NCI-H1105 (cell line): ENCODE data around the gene MYBBP1A.
A peak's percentile ranks its signal among the peaks of the same experiment; 100 is the strongest.
"Not testable (repeated sequence)": the region's sequence is repeated elsewhere in the genome, so short reads cannot be mapped to it uniquely, and the experiment has no call there.

Experiments used
- DNase-seq: peaks from one replicate; lab custom pipeline; 2025; lab: John Stamatoyannopoulos, UW

MYBBP1A gene

DNA sequence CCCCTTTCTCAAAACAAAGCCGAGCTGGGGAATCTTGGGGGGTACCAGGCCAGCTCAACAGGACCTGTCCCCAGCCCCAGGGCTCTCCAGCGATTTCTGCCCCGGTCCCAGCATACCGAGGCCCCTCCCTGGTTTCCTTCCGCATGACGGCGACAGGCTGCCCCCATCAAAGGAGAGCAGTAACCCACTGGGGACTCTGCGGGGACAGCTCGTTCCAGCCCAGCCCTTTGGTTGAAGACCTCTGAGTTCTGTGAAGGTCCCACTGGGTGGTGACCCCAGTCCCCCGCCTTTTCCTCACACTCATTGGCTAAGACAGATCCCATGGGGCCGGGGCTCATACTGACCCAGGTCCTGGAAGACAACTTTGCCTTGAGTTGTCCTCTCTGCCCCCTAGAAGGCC is 33.2 kb upstream of the MYBBP1A start:
- DNase-seq, result no peak

DNA sequence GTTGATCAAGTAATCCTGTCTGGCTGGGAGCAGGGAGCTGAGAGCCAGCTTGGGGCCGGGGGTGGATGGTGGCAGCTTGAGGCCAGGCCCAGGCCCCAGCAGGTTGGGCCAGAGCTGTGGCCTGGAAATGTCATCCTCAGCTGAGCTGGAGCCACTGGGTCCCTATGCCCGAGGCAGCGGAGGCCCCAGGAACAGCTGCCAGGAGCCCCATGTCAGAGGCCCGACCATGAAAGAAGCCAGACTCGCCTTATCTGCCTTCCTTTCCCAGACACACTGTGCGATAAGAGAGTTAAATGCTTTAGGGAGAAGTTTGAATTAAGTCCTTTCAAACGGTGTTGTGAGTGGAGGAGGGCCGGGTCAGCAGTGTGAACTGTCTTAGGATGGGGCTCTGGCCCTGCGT is 32.6 kb upstream of the MYBBP1A start:
- no peak for DNase-seq

DNA sequence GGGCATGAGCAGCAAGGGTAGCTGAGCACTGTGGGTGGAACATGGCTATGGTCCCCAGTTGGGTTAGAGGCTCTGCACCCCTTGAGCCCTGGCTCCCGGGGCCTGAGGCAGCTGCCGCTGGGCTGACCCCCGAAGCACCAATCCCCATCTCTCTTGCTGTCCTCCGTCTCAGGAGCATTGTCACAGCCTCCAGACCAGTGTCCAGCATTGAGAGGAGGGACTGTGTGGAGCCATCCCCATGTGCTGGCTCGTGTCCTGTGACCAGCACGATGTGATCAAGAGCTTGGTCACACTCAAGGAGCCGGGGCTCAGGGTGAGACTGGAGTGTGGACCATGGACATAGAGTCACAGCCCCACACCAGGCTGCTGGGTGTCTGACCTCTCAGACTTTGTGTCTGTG is 32.0 kb upstream of the MYBBP1A start:
- no peak for DNase-seq

DNA sequence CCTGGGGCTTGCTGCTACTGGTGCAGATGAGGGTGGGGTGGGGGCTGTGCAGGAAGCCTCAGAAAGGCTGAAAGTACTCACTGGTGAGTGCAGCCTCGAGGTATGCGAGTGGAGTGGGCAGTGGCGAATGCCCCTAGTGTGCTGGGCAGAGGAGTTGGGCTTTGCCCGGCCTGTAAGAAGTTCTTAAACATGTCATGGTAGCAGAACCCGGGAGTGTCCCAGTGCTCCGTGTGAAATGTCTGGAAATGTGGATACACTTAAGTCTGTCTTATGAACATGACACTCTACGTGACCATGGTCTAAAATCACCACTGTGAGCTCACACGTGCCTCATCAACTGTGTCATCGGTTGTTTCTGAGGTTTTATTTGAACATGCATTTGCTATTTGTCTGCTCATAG is 30.9 kb upstream of the MYBBP1A start:
- DNase-seq, result no peak

DNA sequence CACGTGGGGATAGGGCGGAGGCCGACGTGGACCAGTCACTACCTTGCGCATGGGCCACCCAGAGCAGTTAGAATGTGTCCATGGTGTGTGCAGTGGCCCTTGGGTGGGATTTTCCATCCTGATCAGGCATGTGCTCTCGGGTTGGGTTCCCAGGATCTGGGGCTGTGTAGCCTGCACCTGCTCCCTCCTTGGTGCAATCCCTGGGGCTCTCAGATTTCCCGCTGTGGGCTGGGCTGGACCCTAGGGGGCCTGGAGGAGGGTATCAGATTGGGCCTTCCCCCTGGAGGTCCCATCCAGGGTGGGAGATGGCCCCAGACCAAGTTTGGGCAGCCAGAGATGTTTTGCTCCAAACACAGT is 30.4 kb upstream of the MYBBP1A start:
- no peak for DNase-seq

DNA sequence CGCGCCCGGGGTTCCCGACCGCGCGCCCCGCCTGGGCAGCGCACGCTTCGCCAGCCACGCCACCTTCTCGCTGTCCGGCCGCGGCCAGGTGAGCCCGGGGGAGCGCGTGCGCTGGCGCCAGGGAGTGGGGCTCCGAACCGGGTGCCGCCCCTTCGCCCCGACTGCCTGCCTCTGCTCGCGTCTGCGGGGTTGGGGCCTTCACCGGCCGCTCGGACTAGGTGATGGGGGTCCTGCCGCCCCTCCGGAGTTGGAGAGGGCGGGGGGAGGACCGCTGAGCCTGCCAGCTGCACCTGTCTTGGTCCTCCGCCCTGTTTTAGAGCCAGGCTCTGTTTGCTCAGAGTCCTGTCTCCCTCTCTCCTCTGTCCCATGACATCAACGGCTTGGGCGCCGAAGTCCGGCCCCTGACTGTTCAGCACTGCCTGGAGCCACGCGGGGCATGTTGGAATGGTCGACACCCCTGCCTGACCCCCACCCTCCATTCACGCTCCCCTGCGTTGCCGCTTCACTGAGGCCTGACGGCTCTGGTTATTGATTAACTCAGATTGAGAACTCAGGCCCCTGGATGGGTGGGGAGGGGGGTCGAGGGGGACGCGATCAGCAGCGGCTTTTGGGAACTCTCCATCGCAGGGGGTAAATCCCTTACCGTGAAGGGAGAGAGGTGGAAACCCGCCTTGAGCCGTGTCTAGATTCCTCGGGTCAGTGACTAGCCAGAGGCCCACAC is 29.9 kb upstream of the MYBBP1A start:
- no peak for DNase-seq

DNA sequence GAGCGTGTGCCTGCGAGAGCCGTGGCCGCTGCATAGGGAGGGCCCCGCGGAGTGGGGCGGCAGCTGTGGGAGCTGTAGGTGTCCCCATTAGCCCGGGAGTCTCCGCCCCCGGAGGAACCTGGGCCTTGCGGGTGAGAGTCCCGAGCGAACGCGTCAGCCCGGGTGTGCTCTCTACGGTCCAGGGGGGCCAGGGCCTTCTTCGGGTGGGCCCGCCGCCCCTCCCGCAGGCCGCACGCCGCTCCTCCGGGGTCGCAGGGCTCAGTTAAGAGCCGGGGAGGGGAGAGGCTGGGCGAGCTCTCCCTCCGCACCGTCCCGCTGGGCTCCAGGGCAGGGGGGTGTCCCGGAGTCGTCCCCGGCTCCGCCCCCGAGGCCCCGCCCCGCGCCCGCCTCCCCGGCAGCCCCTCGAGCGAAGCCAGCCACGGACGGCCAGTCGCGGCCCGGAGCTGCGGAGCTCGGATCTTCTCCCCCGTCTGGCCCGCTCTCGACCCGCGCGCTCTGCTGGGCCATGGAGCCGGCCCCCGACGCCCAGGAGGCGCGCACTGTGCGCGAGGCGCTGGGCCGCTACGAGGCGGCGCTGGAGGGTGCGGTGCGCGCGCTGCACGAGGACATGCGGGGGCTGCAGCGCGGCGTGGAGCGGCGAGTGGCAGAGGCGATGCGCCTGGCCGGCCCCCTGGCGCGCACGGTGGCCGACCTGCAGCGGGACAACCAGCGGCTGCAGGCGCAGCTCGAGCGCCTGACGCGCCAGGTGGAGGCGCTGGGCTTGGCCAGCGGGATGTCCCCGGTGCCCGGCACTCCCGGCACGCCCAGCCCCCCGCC is 29.1 kb upstream of the MYBBP1A start, which contains the start of gene SMTNL2:
Gene SMTNL2, plus strand, starts transcription at position 429 of the 816 bp plus-strand sequence. Its CDS starts 77 bp downstream, at position 506.
- DNase-seq, result no peak

DNA sequence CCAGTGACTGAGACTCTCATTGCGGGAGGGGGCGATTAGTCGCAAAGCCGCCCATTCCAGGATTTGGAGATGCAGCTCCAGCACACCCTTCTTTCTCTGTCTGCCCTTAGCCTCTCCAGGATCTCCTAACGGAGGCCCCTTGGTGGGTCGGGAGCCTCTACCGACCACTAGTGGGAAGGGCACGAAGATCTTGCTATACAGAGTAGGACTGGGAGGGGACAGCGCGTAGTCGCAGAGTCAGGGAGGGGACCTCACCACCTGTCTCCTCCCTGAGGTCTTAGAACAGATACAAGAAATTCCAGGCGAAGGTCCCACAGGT is 28.6 kb upstream of the MYBBP1A start:
- peak; percentile 34 for DNase-seq

DNA sequence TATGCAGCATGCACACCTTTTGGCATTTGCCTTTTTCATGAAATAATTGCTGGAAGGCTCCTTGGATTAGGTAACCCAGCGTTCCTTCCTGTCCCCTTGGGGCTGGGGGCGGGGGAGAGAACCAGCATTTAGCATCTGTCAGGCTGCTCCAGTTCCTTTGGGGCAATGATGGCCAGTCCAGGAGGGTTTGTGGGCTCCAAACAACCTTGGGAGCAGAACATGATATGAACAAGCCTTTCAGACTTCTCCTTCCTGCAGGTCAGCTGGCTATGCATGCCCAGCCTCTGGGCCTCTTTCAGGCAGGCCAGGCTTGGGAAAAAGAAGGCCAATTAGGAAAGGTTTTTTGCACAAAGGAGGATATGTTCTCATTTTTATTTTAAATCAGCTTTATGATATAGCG is 28.0 kb upstream of the MYBBP1A start:
- DNase-seq, result no peak

DNA sequence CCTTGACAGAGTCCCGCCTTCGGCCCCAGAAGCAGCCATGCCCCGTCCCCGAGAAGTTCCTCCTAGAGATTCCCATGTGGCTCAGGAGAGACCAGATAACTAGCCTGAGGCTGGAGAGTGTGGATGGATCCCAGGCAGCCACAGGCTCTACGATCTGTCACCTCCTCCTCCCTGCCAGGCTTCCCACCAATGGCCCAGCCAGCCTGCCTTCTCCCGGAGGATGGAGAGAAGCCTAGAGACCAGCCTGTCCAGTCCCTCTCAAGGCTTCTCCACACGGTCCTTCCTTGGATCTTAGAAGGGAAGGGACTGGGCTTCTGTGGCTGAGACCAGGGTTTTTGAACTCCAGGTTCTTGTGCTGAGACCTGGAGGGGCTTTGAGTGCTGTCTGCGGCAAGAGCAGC is 27.5 kb upstream of the MYBBP1A start:
- DNase-seq, result no peak

DNA sequence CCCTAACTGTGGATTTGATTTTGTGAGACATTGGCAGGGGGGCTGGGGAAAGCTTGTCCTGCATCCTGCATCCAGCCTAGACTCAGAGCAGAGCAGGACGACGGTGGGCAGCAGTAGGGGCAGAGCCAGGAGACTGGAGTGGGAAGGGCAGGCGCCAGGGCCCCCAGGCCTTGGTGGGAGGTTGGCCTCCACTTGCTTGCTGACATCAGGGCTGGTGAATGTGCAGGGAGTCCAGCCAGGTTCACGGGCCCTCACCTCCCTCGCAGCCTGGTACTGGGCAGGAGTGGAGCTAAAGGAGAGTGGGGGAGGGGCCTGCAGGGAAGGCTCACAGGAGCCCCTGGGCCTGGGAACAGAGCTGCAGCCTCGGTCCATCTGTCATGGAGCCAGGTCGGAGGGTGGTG is 26.9 kb upstream of the MYBBP1A start:
- DNase-seq, result no peak

DNA sequence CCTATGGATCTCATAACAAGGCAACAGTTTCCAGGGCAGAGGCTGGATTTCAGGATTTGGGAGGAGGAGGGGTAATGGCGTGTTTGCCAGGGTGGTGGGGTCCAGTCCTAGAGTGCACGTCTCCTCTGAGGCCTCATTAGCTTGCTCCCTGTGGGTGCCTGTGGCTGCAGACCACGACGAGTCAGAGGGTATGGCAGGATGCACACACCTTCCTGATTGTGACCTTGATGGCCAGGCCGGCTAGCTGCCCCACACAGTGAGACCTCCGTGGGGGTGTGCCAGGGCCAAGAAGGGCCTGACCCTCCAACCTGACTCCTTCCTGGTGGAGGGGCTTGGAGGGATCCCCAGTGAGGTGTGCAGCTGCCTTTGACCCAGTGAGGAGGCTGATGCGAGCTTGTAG is 25.1 kb upstream of the MYBBP1A start:
- no peak for DNase-seq

DNA sequence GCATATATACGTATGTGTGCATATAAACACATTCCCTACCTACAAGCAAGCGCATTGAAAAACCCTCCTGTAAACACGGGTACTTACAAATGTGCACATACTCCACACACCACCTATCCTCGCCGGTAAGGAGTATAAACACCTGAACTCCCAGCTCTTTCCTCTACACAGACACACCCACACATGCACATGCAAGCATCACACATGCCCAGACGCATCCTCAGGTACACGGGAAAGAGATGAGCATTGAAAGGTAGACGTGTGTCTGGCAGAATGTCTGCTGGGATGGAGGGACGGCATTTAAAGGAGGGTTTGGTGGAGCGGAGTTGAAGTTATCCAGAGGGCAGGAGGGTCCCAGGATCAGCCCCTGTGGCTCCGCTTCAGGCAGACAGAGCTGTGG is 24.5 kb upstream of the MYBBP1A start:
- no peak for DNase-seq

DNA sequence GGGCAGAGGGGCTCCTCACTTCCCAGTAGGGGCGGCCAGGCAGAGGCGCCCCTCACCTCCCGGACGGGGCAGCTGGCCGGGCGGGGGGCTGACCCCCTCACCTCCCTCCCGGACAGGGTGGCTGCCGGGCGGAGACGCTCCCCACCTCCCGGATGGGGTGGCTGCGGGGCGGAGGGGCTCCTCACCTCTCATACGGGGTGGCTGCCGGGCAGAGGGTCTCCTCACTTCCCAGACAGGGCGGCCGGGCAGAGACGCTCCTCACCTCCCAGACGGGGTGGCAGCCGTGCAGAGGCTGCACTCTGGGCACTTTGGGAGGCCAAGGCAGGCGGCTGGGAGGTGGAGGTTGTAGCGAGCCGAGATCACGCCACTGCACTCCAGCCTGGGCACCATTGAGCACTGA is 23.2 kb upstream of the MYBBP1A start:
- DNase-seq, result not testable (repeated sequence)

DNA sequence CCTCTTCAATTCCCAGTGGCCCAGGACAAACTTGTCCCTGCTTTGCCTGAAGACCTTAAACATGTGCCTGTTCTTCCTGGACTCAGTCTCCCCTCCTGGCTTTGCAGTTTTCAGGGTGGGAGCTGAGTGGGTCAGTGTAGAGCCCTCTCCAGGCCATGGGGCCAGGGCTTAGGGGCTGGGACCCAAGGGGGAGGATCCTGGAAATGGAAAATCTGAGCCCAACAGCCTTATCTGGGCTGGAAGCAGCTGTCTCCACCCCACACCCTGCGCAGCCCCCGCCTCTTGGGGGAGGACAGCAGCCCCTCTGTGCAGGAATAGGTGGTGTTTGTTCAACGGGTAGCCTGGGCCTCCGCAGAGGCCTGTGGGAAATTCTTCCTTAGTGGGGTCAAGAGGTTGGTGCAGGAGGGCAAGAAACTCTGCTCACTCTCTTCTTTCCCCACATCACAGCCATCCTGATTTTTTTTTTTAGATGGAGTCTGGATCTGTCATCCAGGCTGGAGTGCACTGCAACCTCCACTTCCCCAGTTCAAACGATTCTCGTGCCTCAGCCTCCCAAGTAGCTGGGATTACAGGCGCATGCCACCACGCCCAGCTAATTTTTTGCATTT is 22.3 kb upstream of the MYBBP1A start:
- DNase-seq, result no peak

DNA sequence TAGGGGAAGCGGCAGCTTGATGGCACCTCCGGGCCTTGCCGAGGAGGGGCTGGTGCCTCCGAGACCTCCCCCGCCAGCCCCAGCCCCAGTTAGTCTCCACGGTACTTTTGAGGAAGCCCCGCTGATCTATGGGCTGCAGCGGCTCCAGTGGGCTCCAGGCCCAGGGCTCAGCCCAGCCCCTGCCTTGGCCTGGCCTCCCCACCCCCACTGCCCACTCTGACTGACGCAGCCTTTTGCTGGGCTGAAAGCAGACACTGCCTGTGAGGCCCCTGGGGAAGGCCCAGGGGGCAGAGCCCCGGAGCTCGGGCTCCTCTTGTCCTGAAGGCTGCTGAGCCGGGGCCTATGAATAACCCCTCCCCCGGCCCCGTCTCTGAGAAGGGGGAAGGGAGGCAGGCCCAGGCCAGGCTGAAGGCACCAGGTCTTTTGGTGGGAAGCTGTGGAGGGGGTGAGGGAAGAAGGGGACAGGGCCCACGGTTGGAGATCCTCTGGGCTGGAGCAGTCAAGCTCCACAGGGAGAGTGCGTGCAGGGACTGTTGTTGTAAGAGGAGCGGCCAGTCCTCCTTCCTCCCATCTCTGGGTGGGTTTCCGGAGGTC is 21.6 kb upstream of the MYBBP1A start:
- no peak for DNase-seq

DNA sequence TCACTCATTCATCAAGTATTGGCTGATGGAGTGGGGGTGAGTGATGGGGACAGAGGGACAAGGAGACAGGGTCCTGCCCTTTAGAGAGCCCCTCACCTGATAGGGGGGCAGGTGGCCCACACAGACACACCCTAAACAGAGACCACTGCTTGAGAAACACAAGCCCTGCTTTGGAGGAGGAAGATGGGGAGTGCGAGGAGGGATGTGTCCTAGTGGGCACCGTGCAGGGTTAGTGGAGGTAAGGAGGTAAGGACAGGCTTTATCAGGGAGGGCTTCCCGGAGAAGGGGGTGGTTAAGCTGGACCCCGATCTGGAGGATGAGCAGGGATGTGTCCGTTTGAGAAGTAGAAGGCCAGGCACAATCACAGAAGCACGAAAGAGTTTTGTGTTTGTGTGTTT is 21.0 kb upstream of the MYBBP1A start:
- DNase-seq, result no peak

DNA sequence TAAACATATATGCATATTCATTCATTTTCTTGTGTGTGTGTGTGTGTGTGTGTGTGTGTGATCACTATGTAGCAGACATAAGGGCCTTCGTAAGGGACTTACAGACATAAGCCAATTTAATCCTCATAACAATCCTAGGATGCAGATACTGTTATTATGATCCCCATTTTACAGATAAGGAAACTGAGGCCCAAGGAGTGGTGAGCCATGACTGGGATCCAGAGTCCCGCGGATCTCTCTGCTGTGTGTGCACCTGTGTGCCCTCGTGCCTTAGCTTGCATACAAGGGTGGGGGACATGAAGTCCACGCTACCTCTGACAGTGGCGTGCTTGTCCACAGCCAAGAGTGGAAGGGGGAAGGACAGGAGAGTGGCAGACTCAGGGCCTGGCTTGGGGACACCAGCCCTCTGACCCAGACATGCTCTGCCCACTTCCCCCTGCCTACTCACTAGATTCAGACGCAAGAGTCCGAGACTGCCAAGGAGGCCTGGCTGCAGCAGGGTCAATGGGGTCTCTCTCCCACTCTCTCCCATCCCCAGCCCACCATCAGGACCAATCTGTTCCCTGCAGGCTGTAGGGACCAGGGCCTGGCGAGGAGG is 19.4 kb upstream of the MYBBP1A start:
- no peak for DNase-seq

DNA sequence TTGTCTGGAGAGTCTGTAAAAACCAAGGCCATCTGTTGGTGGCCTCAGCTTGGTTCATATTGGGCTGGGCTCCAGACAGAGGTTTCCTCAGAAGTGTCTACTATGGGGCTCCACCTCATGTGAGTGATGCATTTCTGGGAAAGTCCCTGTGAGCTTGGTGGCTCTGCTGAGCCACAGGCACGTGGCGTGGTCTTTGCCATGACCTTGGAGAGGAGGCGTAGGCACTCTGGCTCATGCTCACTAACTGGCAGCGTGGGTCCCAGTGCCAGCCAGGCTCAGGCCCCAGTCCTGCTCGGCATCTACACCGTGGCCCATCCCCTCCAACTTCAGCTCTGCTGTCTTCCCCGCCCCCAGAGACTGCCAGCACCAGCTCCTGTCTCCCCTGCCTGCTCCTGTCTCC is 18.5 kb upstream of the MYBBP1A start:
- no peak for DNase-seq

DNA sequence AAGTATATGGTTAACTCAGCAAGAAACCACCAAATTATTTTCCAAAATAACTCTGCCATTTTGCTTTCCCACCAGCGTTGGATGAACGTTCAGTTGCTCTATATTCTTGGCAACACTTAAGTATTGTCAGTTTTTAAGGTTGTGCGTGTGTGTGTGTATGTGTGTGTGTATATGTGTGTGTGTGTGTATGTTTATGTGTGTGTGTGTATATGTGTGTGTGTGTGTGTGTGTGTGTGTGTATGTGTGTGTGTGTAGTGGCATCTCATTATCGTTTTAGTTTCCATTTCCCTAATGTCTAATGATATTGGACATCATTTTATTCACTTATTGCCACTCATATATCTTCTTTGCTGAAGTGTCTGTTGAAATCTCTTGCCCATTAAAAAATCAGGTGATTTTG is 17.9 kb upstream of the MYBBP1A start:
- no peak for DNase-seq

DNA sequence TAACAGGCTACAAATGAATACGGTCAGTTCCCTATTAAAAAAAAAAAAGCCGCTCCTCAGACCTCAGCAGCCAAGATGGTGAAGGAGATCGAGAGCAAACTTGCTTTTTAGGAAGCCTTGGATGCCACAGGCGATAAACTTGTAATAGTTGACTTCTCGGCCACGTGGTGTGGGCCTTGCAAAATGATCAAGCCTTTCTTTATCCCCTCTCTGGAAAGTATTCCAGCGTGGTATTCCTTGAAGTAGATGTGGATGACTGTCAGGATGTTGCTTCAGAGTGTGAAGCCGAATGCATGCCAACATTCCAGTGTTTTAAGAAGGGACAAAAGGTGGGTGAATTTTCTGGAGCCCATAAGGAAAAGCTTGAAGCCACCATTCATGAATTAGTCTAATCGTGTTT is 16.9 kb upstream of the MYBBP1A start:
- DNase-seq, result no peak

DNA sequence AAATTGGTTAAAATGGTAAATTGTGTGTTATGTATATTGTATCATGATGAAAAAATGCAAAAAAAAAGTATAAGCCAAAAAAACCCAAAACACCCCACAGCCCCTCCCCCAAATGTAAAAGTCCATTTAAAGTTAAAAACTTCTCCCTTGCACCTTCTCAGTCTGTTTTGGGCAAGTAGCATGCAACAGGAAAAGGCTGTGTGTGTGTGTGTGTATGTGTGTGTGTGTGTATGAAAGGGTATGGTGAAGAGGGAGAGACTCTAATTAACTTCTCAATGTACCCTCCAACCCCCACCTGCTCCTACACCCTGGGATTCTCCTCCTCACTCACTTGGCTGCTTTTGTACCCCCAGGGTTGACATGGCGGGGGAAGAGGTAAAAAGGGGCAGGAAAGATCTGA is 14.4 kb upstream of the MYBBP1A start:
- DNase-seq, result no peak

DNA sequence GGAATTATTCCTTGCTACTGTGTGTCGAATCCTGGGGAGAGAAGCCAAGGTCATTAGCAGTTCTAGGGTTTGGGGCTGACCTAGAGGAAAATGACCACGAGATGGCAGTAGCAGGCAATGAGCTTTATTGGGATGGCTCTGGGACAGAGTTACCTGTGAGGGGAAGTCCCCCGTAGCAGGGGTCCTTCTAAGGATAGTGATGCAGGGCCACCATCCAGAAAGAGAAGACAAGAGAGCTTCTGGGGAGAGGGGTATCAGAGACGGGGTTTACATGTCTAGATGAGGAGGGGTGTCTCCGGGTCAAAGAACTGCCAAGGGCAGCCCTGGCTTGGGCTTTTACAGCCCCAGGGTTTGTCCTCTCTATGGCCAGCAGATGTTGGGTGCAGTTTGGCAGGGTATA is 11.6 kb upstream of the MYBBP1A start:
- DNase-seq, result peak; percentile 74
